ENCODE measurements around the gene SGCD.

SGCD gene

DNA sequence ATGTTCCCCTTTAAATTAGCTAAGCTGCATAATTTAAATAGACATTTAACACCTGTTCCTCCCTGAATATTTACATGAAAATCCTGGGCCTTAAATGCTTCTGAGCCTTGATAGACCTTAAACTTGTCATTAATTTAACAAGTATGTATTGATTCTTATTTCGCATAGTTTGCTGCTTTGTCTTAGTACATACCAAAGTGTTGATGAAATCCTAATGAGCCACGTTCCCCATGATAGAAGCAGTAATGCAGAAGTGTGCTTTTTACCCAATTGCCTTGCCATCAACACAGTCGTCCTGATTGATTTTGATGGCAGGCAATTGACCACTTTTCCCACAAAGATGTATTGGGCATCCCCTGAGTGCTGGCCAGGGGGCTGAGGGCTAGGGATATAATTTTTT, 213.5 kb downstream of the SGCD start:
- ChIA-PET POLR2A (no interaction called here), CTCF (no interaction called here)
- no peak for DNase-seq (ENCODE audit: low read depth, low spot score)
- TF ChIP-seq, protein P1, sequence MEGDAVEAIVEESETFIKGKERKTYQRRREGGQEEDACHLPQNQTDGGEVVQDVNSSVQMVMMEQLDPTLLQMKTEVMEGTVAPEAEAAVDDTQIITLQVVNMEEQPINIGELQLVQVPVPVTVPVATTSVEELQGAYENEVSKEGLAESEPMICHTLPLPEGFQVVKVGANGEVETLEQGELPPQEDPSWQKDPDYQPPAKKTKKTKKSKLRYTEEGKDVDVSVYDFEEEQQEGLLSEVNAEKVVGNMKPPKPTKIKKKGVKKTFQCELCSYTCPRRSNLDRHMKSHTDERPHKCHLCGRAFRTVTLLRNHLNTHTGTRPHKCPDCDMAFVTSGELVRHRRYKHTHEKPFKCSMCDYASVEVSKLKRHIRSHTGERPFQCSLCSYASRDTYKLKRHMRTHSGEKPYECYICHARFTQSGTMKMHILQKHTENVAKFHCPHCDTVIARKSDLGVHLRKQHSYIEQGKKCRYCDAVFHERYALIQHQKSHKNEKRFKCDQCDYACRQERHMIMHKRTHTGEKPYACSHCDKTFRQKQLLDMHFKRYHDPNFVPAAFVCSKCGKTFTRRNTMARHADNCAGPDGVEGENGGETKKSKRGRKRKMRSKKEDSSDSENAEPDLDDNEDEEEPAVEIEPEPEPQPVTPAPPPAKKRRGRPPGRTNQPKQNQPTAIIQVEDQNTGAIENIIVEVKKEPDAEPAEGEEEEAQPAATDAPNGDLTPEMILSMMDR (IDR thresholded peaks at IDR 0.05; ENCODE audit: insufficient read depth, low read length, missing control alignments): no peak
- H3K4me3 ChIP-seq (ENCODE audit: low read depth, low read length): no peak overlapping the region

DNA sequence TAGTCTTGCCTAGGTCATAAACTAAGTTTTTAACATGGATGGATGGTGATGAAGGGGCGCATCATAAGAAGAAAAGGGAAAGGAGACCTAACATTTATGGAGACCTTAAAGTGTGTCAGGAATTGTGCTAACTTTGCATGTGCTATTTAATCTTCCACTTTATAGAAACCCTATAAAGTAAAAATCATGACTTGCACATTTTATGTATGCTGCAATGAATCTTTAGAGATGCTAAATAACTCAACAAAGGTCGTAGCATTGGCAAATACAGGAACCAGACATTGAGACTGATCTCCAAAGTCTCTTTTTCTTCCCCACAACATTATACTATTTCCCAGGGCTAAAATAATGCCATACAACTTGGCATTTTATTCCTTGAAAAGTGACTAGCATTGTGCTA, 214.6 kb downstream of the SGCD start:
- no peak overlapping the region for H3K4me3 ChIP-seq (ENCODE audit: low read depth, low read length)
- POLR2A ChIA-PET: no interaction called here
- DNase-seq (ENCODE audit: low read depth, low spot score): no peak
- CTCF ChIA-PET: no interaction called here
- TF ChIP-seq, protein P1 (IDR thresholded peaks at IDR 0.05; ENCODE audit: insufficient read depth, low read length, missing control alignments): no peak

DNA sequence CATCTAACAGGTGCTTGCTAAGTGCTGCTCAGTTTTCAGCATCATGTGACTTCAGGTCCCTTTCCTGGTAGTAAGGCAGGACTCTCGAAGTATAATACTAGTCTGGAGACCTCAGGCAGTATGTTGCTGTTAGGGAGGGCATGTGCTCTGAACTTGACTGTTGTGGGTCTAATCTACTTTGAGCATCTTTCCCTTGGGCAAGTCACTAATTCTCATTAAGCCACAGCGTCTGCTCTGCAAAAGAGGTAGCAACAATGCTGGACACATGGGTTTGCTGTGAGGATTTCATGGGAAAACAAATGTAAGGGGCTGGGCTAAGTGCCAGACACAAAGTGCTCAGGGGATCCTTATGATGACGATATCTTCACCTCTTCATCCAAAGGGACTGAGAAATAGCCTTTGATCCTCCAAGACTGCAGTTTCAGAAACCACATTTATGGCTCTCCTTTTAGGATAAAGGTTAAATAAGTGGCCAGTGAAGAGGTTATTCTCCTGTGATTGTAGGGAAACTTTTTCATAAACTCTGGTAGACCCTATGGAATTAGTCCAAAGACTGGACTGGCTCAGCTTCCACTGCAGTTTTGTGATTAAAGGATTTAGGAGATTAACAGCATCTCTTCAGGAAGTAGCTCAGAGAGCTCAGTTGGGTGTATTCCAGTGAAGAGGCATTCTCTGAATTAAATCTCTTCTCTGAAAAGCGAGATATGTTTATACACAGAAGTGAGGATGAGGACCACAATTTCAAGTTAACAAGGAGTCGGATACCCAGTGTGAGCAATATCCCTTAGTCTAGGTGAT, 216.6 kb downstream of the SGCD start:
- CTCF ChIA-PET: no interaction called here
- no peak overlapping the region for H3K4me3 ChIP-seq (ENCODE audit: low read depth, low read length)
- TF ChIP-seq, protein P1 (IDR thresholded peaks at IDR 0.05; ENCODE audit: insufficient read depth, low read length, missing control alignments): no peak
- DNase-seq (ENCODE audit: low read depth, low spot score): no peak
- POLR2A ChIA-PET: no interaction called here

DNA sequence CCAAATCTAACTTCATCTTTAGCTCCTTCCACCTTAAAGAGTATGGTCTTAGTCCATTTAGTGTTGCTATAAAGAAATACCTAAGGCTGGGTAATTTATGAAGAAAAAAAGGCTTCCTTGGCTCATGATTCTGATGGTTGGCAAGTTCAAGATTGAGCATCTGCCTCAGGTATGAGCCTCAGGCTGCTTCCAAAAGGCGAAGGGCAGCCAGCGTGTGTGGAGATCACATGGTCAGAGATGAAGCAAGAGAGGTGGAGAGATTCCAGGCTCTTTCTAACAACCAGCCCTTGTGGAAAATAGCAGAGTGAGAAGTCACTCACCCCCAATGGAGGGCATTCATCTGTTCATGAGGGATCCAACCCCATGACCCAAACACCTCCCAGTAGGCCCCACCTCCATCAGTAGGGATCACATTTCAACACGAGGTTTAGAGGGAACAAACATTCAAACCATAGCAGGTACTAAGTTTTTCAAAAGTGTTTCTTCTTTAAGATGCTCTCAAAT, 225.9 kb downstream of the SGCD start:
- ChIA-PET CTCF (no interaction called here), POLR2A (no interaction called here)
- DNase-seq (ENCODE audit: low read depth, low spot score): no peak
- no peak overlapping the region for H3K4me3 ChIP-seq (ENCODE audit: low read depth, low read length)
- TF ChIP-seq, protein P1 (IDR thresholded peaks at IDR 0.05; ENCODE audit: insufficient read depth, low read length, missing control alignments): no peak

DNA sequence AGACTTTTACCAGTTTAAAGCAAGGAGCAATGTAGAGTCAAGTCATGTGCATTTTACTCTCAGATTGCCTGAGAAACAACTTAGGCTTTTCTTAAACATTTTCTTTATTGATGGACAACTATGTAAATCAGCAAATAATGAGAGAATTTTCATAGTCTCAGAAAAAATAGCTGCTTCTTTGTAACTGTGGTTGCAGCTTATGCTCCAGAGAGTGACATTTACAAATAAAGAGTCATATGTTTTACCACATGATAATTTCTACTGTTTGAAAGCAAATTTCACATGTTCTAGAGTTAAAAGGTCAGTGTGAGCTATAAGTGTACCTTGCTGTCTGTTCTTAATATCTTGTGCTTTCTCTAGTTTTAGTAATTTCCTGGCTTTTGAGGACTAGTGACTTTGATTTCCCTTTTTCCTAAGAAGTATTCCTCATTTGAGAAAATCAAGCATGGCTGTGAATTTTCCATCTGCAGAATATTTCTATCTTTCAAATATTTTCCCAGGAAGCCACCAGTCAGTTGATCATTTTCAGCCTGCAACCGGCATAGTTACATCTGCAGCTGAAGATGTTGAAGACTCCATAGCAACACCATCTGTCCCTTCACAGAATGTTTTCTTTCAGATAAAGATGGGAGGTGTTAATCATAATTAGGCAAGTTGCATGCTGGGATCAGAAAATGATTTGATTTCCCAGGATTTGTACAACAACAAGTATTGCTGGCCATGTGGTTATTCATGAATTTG, 229.9 kb downstream of the SGCD start:
- TF ChIP-seq, protein P1 (IDR thresholded peaks at IDR 0.05; ENCODE audit: insufficient read depth, low read length, missing control alignments): no peak
- DNase-seq (ENCODE audit: low read depth, low spot score): no peak
- POLR2A ChIA-PET: no interaction called here
- CTCF ChIA-PET: no interaction called here
- H3K4me3 ChIP-seq (ENCODE audit: low read depth, low read length): no peak overlapping the region

DNA sequence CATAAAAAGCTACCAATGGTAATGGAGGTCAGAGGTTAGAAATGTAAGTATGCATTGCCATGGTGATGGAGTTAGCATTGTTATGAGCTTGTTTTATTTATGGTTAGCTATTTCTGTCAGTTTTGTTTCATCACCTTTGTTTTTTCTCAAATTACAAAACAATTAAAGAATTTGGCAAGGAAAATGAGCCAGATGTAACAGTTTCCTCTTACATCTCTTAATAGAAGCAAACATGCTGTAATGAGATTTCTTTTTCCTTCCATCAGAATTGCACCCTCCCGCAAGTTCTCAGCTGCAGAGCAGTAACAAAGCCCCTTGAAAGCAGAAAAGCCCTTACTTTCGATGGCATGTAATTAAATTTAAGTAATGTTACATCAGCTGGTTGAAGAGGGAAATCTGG, 233.0 kb downstream of the SGCD start:
- ChIA-PET CTCF (interaction anchor here (1.1 kb wide), 1 partner anchor 257 kb away, joined by 3 read pairs; no protein-coding TSS in a partner anchor), POLR2A (no interaction called here)
- TF ChIP-seq, protein P1 (IDR thresholded peaks at IDR 0.05; ENCODE audit: insufficient read depth, low read length, missing control alignments): no peak
- H3K4me3 ChIP-seq (ENCODE audit: low read depth, low read length): no peak overlapping the region
- no peak for DNase-seq (ENCODE audit: low read depth, low spot score)

All from AG04449 (cell line).